OCI-LY7 (cell line): ENCODE data around the gene TEKT2. TPM values are rescaled to one million over a fixed set of nuclear protein-coding genes. Genes with fewer than 3 reads are reported as not detected.

Experiments used
- BruUV-seq: library from RNA; stranded (reverse); fragments of 400-500 nt; replicated peaks from 2 replicates; lab custom pipeline; 2021; lab: Mats Ljungman, UMichigan
- CTCF ChIA-PET: fragments of 300-600 bp; sonication (Branson Sonifier 250); formaldehyde crosslinking; loops from one replicate; lab custom pipeline; 2022; ENCODE audit warnings: antibody characterized with exemption; ENCODE audit not compliant: unreplicated experiment; lab: Charles Lee
- POLR2A ChIA-PET: fragments of 300-600 bp; sonication (Branson Sonifier 250); formaldehyde crosslinking; loops from one replicate; lab custom pipeline; 2022; ENCODE audit warnings: antibody characterized with exemption; lab: Charles Lee
- DNase-seq: peaks from one replicate; pipeline ENCODE4 v3.0.0-alpha.2; 2015; ENCODE audit warnings: low spot score
- H2AFZ ChIP-seq: fragments of 200-600 bp; sonication (generic), shearing (Covaris generic); 2 replicates; pipeline ENCODE4 v1.6.1; 2014; ENCODE audit warnings: mild to moderate bottlenecking, antibody characterized with exemption, low read length, moderate library complexity
- H3K27ac ChIP-seq: fragments of 200-600 bp; sonication (generic); 2 replicates; pipeline ENCODE4 v1.5.1; 2014; ENCODE audit warnings: mixed run types, low read depth, mild to moderate bottlenecking, moderate library complexity, low read length, inconsistent platforms; ENCODE audit not compliant: poor library complexity, severe bottlenecking
- H3K36me3 ChIP-seq: fragments of 200-600 bp; sonication (generic); 2 replicates; pipeline ENCODE4 v1.6.1; 2014; ENCODE audit warnings: mild to moderate bottlenecking, antibody characterized with exemption, low read length, moderate library complexity, mixed read lengths; ENCODE audit not compliant: insufficient read depth
- H3K4me1 ChIP-seq: fragments of 200-600 bp; sonication (generic); 2 replicates; pipeline ENCODE4 v1.5.1; 2014; ENCODE audit warnings: mild to moderate bottlenecking, low read length; ENCODE audit not compliant: insufficient read depth, poor library complexity, severe bottlenecking
- H3K4me2 ChIP-seq: fragments of 200-600 bp; sonication (generic); 2 replicates; pipeline ENCODE4 v1.6.1; 2014; ENCODE audit warnings: mild to moderate bottlenecking, low read length
- H3K4me3 ChIP-seq: fragments of 200-600 bp; sonication (generic); 2 replicates; pipeline ENCODE4 v1.5.1; 2014; ENCODE audit warnings: mild to moderate bottlenecking, low read depth, low read length; ENCODE audit not compliant: poor library complexity, severe bottlenecking
- H3K79me2 ChIP-seq: fragments of 200-600 bp; sonication (generic); 2 replicates; pipeline ENCODE4 v1.6.1; 2016; ENCODE audit warnings: low read depth, mild to moderate bottlenecking, low read length, moderate library complexity, mixed read lengths; ENCODE audit not compliant: insufficient read depth
- H3K9me2 ChIP-seq: fragments of 200-600 bp; sonication (generic); 2 replicates; pipeline ENCODE4 v1.6.1; 2016; ENCODE audit warnings: mild to moderate bottlenecking, low read length, mixed read lengths; ENCODE audit not compliant: insufficient read depth
- H3K9me3 ChIP-seq: fragments of 200-600 bp; sonication (generic); 2 replicates; pipeline ENCODE4 v1.6.1; 2014; ENCODE audit warnings: mild to moderate bottlenecking, mixed run types, low read length, mixed read lengths
- H4K20me1 ChIP-seq: fragments of 200-600 bp; sonication (generic); 2 replicates; pipeline ENCODE4 v1.6.1; 2014; ENCODE audit warnings: mild to moderate bottlenecking, antibody characterized with exemption, low read length, moderate library complexity, mixed read lengths; ENCODE audit not compliant: insufficient read depth
- CTCF ChIP-seq: fragments of 200-600 bp; sonication (generic); conservative IDR thresholded peaks from 2 replicates; pipeline ENCODE4 v1.5.1; 2014; ENCODE audit warnings: mild to moderate bottlenecking, antibody characterized with exemption, low read length, moderate library complexity, mixed read lengths
- EZH2phosphoT487 ChIP-seq: fragments of 200-600 bp; sonication (generic); IDR thresholded peaks from 2 replicates; pipeline ENCODE4 v1.6.1; 2018; ENCODE audit warnings: low read depth, borderline replicate concordance, mild to moderate bottlenecking, mixed run types, antibody characterized with exemption, low read length, moderate library complexity, mixed read lengths
- intact Hi-C: fragments of 100-400 bp; cut with micrococcal nuclease; formaldehyde crosslinking; loops from one replicate; pipeline ENCODE4 v1.10.0; 2022; ENCODE audit not compliant: unreplicated experiment
- total RNA-seq, 2 experiments: library from RNA; depleted of rRNA in 1 of 2; stranded (reverse); fragments of >200 nt in 1 of 2; shearing (Covaris generic) in 1 of 2; gene quantifications; 2 replicates each; pipeline ENCODE4 v1.2.3, GENCODE V29; 2014 to 2022

Gene TEKT2
- total RNA-seq, 2 experiments from 2014 or later = not detected

DNA sequence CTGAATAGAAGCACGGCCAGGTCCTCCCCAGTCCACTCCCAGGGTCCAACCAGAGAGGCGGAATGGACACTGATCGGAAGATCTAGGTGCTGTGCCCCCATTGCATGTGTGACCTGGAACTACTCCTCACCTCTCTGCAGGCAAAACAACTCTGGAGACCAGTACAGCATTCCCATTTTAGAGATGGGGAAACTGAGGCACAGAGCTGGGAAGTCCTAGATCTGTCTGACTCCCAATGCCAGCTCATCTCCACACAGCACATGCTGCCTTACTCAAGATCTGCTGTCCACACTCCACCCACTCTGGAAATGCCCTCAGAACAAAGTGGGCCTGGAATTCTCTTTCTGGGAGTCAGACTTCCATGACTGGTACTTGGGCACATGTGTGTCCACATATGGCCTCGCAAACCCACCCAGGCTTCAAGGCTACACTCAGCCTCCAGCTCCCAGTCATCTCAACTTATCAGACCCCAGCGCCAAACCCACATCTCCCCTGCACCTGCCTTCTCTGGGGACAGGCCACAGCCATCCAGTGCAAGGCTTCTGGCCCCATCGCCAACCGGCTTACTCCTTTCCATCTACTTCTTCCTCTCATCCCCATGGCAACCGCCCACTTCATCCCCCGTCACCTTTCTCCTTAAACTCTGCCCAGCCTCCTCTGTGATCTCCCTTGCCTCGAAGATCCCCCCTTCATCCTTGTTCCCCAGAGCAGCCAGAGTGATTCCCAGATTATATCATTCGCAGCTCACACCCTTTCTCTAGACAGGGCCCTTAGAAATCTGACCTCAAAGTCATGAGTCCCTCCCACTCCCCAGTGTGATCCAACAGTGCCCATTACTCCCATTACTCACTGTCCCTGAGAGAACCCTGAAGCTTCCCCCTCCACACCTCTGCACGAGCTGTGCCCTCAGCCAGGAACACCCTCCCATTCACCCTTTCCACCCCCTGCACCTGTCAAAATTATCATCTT lies 38.5 kb downstream of the TEKT2 start:
- intact Hi-C loops = no loop called here
- H3K9me2 ChIP-seq = no peaks in the 10 kb centered on the region
- no peak overlapping the region for H3K4me3 ChIP-seq
- H3K4me1 ChIP-seq = peaks cover 12% of the 10 kb centered on the region
- BruUV-seq = no TSS peak
- H3K79me2 ChIP-seq = no peaks in the 10 kb centered on the region
- no peak for DNase-seq
- ChIA-PET POLR2A (no interaction called here), CTCF (no interaction called here)
- H3K9me3 ChIP-seq = no peaks in the 10 kb centered on the region
- no peaks in the 10 kb centered on the region for H4K20me1 ChIP-seq
- H2AFZ ChIP-seq = peak overlapping the region; percentile 63; the same call in 1 of the 2 replicates
- no peak for TF ChIP-seq CTCF
- TF ChIP-seq EZH2phosphoT487 = no peak
- H3K4me2 ChIP-seq = no peak overlapping the region; the same call in 1 of the 2 replicates
- no peak overlapping the region for H3K27ac ChIP-seq
- no peaks in the 10 kb centered on the region for H3K36me3 ChIP-seq

DNA sequence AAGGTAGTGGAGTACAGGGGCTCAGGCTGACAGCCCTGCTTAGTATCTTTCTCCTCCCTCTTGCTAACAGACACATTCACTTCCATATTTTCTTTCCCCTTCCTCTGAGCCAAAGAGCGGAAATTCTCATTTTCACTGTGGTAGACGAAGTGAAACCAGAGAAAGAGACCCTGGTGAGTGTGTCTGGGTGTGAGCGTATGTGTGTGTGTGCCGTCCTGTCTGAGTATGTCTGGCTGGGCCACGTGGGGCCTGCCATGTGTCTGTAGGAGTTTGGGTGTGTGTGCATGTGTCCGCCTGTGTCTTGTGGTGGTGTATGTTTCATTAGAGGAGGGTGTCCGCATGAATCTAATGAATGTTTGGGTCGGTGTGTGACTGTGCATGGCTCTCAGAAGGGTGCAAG lies 39.5 kb downstream of the TEKT2 start:
- peak; percentile 48 for DNase-seq
- no peak for TF ChIP-seq EZH2phosphoT487
- no peak for TF ChIP-seq CTCF
- intact Hi-C loops = no loop called here
- H3K4me1 ChIP-seq = peaks cover 12% of the 10 kb centered on the region
- H3K9me2 ChIP-seq = no peaks in the 10 kb centered on the region
- no peaks in the 10 kb centered on the region for H3K9me3 ChIP-seq
- no peaks in the 10 kb centered on the region for H3K36me3 ChIP-seq
- H4K20me1 ChIP-seq = no peaks in the 10 kb centered on the region
- no peaks in the 10 kb centered on the region for H3K79me2 ChIP-seq
- POLR2A ChIA-PET = no interaction called here
- H3K4me2 ChIP-seq = peak overlapping the region; percentile 37; the same call in 1 of the 2 replicates
- H2AFZ ChIP-seq = peak overlapping the region; percentile 63
- no TSS peak for BruUV-seq
- H3K4me3 ChIP-seq = no peak overlapping the region
- CTCF ChIA-PET = no interaction called here
- no peak overlapping the region for H3K27ac ChIP-seq
